HG02678 (cell line): ENCODE results near the gene SLC66A3.

Experiments used
- ATAC-seq: cut with Tn5 transposase; IDR thresholded peaks from one replicate; pipeline ENCODE4 v1.9.1; 2021; ENCODE audit warnings: mild to moderate bottlenecking, moderate library complexity; ENCODE audit not compliant: unreplicated experiment

Gene SLC66A3

DNA sequence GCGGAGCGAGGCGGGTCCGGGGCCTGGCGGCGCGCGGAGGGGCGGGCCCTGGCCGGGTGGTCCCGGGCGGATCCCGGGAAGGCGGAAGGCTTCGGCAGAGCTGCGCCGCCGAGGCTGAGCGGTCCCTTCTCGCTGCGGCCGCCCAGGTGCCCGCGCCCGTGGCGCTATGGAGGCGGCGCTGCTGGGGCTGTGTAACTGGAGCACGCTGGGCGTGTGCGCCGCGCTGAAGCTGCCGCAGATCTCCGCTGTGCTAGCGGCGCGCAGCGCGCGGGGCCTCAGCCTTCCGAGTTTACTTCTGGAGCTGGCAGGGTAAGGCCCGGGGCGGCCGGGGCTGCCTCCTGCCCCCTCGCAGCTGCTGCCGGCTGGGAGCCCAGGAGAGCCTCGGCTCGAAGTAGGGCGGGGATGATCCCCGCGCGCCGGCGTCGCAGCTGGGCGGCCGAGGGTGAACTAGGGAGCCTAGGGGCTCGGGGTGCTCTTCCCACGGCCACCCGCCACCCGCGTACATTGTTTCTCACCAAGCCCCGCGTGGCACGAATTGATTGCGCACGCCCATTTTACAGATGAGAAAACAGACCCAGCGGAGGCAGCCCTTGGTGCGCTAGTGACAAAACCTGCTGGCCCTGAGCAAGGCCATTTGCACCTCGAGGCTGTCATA, at the start of gene SLC66A3:
Gene SLC66A3 (plus strand): TSS at position 87 of the 655 bp plus-strand sequence. CDS start 80 bp downstream, at position 167.
- ATAC-seq, result peak; percentile 85

DNA sequence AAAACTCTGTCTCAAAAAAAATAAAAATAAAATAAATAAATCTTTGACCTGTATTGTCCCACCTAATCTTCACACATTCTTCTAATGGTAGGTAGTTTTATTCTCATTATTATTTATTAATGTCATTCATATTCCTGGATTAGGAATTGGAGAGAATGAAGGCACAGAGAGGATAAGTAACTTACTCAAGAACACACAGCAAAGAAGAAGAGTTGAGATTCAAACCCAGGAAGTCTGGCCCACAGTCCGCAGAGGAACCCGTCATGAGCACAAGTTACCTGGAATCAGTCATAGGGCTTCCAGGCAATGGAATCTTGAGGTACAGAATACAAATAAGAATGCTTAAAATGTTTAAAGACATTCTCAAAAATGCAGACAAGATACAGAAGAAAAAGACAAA, 46.3 kb upstream of the SLC66A3 start:
- ATAC-seq, result no peak

DNA sequence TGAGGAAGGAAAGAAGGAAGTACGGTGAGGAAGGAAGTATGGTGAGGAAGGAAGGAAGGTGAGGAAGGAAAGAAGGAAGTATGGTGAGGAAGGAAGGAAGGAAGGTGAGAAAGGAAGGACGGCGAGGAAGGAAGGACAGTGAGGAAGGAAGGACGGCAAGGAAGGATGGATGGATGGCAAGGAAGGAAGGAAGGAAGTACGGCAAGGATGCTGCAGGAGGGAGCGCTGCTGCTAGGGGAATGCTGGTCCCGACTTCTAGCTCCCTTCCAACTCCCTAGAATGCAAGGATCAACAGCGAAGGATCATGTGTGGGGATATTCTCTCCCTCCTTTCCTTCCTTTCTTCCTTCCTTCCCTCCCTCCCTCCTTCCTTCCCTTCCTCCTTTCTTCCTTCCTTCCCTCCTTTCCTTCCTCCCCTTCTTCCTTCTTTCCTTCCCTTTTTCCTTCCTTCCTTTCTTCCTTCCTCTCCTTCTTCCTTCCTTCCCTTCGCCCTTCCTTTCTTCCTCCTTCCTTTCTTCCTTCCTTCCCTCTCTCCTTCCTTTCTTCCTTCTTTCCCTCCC, 42.3 kb upstream of the SLC66A3 start:
- no peak for ATAC-seq

DNA sequence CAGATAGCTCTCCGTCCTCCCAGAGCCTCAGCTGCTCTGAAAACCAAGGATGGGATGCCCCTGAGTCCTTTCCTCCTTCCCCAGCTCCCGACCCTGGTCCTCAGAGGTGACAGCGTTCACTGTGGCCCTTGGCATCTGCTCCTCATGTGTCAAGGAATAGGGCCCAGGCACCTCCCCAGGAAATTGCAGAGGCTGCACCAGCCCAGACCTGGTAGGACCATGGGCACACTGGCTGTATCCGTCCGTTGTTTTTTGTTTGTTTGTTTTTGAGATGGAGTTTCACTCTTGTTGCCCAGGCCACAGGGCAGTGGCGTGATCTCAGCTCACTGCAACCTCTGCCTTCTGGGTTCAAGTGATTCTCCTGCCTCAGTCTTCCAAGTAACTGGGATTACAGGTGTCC, 37.5 kb upstream of the SLC66A3 start:
- no peak for ATAC-seq

DNA sequence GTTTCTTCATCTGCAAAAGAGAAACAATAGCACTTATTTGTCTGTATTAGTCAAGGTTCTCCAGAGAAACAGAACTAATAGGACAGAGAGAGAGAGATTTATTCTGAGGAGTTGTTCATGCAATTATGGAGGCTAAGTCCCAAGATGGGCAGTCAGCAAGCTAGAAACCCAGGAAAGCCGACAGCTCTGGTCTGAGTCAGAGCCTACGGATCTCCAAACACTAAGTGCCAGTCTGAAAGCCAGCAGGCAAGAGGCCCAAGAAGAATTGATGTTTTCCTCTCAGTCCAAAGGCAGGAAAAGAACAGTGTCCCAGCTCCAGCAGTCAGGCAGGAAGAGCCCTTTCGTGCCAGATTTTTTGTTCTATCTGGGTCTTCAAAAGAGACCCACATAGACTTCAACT, 36.5 kb upstream of the SLC66A3 start:
- ATAC-seq, result no peak

DNA sequence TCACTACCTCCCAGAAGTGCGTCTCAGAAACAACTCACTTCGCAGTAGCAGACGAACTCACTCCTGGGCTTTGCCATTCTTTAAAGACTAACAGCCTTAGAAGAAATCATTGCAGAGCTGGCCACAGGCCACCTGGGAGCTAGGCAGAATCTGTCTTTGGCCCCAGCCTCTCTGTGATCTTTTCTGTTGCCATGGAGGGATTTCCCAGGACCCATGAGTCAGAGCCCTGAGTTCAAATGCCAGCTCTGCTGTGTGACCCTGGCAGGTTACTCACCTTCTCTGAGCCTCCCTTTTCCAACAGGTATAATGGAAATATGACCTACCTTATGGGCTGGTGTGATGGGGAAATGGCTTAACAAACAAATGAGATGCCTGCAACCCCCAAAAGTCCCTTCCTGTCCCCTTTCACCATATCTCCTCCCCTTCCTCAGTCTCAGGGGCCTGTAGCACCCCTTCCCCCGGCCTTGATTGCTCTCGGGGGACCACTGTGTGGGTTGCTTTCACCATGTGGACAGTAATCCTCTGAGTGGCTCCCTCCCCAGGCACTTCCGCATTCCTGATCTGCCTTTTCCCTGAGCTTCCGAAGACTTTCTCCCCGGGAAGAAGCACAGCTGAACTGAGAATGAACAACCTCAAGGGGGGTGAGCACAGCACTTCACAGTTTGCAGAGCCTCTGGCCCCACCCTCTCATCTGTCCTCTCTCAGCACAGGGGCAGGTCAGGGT, 34.0 kb upstream of the SLC66A3 start:
- ATAC-seq, result no peak

DNA sequence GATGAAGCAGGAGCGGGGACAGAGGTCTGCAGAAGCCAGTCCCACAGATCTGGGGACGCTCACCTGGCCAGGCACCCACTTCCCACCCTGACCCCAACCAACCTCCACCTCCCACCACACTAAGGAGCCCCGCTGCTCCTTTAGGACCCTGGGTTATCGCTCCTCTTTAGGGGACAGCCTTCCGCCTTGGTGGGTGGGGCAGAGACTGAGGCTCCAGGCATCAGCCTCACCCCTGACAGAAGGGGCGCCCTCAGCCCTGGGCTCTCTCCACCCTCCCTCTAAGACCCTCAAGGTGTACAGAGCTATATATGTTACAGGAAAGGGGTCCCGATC, 33.5 kb upstream of the SLC66A3 start:
- no peak for ATAC-seq

DNA sequence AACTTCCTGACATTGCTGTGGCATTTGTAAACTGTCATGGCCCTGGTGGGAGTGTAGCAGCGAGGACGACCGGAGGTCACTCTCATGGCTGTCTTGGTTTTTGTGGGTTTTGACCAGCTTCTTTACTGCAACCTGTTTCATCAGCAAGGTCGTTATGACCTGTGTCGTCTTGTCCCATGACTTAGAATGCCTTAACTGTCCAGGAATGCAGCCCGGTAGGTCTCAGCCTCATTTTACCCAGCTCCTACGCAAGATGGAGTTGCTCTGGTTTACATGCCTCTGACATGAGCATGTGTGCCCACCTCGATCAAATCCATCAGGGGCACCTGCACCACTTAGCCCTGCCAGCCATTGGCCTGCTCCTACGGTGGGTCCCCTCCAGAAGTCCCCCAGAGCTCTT, 32.9 kb upstream of the SLC66A3 start:
- ATAC-seq, result no peak

DNA sequence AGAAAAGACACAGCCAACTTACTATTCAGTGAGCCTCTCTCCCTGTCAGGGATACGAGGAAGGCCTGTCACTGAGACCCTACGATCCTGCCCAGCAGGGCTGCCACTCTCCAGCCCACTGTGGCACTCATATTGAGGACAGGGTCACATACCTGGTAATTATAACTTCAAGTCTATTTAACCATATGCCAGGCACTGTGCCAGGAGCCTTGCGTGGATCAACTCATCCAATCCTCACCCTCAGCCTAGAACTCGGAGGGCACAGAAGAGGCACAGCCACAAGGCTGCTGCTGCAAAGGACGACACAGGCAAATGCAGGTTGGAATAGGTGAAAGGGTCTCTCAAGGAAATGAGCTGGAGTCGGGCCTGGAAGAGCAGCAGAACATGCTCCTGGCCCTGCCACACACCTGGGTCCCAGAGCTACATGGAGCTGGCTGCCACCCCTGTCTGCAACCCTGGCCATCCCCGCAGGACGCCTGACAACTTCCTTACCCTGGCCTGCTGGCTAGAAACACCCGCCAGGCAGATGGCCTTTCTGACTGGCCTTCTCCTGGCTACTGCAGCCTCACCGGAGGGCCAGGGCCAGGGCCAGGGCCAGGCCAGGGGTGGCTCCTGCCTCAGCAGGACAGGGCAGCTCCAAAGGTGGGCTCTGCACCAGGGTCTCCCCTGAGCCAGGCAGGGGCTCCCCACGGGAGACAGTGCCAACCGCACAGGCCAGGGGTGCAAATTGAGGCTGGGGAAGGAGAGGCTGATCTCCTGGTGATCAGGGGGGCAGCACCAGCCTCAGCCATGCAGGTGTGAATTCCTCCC, 32.1 kb upstream of the SLC66A3 start:
- no peak for ATAC-seq

DNA sequence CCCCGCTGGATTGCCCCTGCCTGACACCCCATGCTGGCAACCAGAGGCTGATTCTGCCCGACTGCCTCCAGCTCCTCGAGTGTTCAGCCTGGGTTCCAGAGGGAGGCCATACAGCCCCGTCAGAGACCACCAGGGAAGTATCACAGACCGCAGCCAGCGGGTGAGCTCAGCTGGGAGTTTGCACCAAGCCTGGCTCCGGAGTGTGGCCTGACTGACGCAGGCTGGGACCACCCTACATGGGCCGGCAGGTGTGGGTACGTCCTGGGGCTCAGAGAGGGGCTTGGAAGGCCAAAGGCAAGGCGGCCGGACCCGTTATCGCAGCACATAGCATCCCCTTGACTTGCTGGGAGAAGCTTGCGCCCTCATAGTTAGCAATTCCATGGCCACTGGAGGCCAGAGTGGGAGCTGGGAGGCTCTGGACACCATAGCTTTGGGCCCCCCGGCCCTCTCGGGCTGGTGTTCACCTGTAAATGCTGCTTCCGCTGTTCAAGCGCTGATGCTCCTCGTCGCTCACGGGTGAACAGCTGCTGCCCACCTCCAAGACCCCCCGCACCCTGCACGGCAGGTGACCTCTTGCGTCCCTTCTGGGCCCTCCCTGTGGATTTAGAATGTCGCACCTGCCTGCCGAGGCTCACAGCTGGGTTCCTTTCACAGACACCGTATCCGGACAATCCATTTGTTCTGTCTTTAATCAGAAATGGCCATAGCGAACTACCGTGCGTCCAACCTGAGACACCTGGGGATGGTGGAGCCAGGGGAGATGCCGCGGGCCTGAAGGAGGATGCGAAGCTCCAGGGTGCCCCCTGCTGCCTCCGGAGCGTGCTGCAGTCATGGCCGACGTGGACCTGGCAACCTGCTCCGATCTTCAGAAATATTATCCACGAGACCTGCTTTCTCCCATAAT, 31.2 kb upstream of the SLC66A3 start:
- no peak for ATAC-seq

DNA sequence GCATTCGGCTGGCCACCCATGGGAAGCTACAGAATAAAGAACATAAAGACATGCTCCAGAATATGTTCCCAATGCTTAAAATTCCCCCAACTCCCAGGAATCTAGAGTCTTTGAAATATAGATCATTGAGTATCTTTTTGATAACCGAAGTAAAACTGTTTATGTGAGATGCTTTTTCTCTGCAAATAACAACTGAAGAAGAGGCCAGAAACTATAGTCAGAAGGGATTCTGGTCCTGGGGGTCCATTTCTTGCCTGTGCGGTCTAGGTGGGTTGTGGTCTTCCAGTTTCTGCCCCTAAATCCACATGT, 30.6 kb upstream of the SLC66A3 start:
- ATAC-seq, result no peak

DNA sequence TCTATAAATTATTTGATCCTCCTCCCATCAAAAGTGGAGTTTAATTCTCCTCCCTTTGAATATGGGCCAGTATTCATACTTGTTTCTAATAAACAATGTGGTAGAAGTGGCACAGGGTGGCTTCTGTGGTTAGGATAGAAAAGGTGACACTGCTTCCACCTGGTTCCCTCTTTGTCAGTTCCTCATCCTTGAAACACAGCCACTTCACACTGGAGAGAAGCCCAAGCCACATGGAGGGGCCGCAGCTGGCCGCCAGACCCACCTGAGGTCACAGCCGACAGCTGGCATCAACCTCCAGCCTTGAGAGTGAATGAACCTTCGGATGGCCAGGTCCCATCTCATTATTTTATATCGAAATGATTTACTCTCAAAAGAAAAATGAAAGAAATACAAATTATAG, 27.5 kb upstream of the SLC66A3 start:
- ATAC-seq, result no peak

DNA sequence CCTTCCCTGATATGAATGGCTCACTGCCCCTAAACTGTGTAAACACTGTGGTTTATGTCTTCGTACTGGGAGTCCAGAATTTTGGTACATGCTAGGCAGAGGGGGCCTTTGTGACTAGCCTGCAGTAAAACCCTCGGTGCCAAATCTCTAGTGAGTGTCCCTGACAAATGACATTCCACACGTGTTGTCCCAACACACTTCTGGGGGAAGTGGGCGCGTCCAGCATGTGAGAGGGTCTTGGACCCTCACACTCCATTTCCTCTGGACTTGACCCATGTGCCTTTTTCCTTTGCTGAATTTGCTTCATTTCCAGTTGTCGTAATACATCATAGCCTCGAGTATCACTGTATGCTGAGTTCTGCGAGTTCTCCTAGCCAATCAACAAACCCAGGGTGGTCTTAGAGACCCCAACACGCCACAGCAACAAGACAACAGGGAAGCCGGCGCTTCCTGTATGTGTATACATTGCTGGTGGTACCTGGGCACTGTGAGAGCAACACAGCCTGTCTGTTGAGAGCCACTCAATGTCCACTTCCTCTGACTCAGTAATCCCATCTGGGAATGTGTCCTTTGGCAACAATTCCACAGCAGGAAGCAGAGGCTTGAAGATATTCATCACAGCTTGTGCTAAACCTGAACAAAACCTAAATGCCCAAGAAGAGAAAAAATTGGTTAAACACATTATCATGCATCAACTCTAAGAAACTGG, 26.9 kb upstream of the SLC66A3 start:
- no peak for ATAC-seq

DNA sequence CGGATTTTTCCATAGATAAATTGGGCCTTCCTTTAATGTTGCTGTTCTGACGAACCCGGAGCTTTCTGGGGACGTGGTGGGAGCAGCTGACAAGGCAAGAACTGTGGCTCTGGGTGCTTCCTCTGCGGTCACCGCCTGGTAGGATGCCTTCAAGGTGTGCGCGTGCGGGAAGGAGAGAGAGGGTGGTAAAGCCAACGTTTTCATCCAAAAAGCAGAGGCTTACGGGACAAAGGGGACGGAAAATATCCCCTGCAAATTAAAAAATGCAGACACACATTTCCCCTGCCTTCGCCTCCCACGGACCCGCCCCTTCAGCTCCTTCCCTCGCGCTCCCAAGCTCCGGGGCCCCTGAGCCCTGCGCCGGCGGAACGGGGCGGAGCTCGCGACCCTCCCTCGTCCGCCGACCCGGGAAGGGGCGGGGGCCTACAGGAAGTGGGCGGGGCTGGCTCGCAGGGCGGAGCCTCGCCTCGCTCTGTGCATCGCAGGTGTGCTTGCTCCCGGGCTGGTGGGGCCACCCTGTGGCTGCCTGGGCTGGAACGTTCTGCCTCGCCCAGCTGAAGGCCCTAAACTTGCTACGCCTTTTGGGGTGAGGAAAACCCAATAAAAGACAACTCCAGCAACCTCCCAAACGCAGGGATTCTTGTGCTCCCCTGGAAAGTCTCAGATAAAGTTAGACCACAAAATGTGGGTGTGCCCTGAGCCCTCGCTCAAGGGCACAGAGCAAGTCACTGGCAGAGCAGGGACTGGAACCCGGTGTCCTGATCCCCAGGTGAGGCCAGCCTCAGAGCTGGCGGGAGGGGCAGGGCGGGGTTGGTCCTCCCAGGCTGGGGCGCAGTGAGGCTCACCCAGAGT, 25.4 kb upstream of the SLC66A3 start:
- ATAC-seq, result peak; percentile 88

DNA sequence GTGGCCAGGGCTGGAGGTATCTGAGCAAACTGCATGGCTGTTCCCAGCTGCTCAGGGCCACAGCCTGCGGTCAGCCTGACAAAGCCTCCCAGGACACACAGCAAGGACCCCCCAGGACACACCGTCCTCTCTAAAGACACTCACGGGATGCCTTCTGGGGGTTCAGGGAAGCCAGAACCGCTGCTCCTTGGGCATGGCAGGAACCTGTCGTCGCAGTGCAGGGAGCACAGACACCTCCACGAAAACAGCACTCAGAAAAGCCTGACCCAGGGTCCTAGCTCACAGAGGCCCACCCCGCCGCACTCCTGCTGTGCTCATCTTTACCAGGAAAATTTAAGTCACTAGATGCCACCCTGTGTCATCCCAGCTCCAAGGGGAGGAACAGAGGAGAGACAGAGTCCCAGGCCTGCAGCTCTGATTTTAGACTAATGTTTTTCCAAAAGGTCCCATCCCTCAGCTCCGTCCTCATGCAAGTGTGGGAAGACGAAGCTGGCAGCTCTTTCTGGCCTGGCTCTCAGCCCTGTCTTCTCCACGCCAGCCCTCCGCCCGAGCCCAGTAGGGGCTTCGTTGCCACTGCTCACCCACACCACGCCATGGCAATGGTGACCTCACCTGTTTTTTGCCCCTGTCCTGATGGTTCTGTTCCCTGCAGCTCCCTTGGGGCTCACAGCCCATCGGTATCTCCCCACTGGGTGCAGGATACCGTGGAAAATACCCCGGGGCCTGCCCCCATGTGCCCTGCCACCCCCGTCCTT, 23.9 kb upstream of the SLC66A3 start:
- no peak for ATAC-seq

DNA sequence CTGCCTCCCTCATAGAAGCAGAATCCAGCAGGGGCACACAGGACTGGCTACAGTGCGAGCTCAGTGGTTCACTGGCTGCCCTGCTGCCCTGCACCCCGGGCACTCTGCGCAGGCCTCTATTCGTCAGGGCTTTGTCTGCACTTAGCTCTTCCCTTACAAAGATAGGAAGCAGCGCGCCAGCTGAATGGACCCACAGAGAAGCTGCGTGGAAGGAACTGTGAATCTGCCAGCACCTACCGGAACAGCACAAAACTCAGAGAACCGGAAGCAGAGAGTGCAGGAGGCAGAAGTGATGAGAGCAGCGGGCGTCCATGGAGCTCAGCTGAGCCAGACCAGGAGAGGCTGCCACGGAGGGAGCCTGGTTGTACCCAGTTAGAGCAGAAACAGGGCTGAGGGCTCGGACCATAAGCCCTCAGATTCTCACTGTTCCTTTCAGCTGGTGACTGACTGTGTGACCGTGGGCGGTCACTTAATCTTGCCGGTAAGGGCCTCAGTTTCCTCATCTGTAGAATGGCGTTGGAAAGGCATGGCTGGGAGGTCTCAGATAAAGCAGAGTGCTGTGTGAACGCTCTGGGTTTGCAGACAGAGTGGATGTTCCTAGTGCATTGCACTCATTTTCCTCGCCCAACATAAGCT, 23.1 kb upstream of the SLC66A3 start:
- ATAC-seq, result no peak

DNA sequence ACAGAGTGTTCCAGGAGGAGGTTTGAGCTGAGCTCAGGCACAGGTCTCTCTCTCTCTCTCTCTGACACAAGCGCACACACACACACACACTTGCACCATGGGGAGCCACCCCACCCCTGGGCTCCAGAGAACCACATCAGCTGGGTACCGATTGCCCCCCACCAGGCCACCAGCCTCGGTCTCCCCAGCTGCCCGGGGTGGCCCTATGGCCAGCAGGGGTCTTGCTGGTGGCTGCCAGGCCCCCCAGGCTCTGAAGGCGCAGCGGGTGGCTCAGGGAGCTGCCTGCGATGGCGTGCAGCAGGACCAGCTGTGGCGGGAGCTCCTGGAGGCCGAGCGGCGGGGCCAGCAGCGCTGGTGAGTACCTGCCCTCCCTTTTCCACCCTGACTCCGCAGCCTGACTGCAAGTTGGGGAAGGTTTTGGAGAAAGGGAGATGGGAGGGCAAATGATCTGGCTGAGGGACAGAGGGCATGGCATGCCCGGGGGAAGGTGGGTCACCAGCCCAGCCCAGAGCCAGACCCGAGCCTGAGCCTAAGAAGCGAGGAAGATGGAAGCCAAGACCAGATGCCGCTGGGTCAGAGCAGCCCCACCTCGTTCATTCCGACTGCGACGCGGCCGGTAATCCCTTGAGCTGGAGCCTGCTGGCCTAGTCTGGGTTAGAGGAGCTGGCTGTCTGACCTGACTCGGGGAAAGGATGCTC, 21.9 kb upstream of the SLC66A3 start:
- ATAC-seq, result no peak

DNA sequence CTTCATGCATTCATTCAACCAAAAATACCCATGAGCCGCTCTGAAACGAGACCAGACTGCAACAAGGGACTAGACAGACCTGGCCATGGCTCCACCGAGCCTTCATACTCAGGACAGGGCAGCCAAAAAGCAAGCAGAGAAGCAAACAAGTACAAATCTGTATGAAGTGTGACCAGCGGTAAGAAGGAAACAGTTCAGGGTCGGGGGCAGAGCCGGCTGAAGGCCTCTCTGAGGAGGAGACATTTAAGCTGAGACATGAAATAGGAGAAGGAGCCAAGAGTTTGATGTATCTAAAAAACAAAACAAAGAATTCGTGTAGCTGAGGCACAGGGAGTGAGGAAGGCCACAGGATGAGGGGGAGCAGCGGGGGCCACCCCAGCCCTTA, 21.3 kb upstream of the SLC66A3 start:
- no peak for ATAC-seq
